Keratinocyte (primary cell): ENCODE results near the gene IST1. TPM values are rescaled to one million over a fixed set of nuclear protein-coding genes. Genes with fewer than 3 reads are reported as not detected.

Experiments
- DNase-seq: peaks from one replicate; pipeline ENCODE4 v3.0.0-alpha.2; 2011; ENCODE audit warnings: low read depth, missing footprints, low spot score
- FAIRE-seq: peaks from 2 replicates; lab custom pipeline; 2011; peaks lifted over from hg19 to GRCh38; lab: Jason Lieb, UNC
- H2AFZ ChIP-seq: 2 replicates; pipeline ENCODE4 v1.6.0; 2012; ENCODE audit warnings: low read length, control low read depth, inconsistent platforms; ENCODE audit not compliant: control insufficient read depth
- H3K27ac ChIP-seq: 2 replicates; pipeline ENCODE4 v1.5.1; 2011; ENCODE audit warnings: low read length; ENCODE audit not compliant: control insufficient read depth, insufficient read depth
- H3K27me3 ChIP-seq: 3 replicates; pipeline ENCODE4 v1.6.0; 2011; ENCODE audit warnings: low read length; ENCODE audit not compliant: control insufficient read depth, insufficient read depth; ENCODE audit errors: extremely low read depth
- H3K36me3 ChIP-seq, 2 experiments: 2 replicates in 1 of 2; 3 replicates in 1 of 2; pipeline ENCODE4 v1.5.1; 2011; ENCODE audit warnings: low read length in 2 of 2, mild to moderate bottlenecking in 1 of 2; ENCODE audit not compliant: control insufficient read depth in 2 of 2, insufficient read depth in 2 of 2; ENCODE audit errors: extremely low read depth in 1 of 2
- H3K4me1 ChIP-seq: 3 replicates; pipeline ENCODE4 v1.5.1; 2011; ENCODE audit warnings: low read length; ENCODE audit not compliant: control insufficient read depth, insufficient read depth; ENCODE audit errors: extremely low read depth
- H3K4me2 ChIP-seq: 3 replicates; pipeline ENCODE4 v1.6.0; 2011; ENCODE audit warnings: low read depth, low read length; ENCODE audit not compliant: control insufficient read depth, insufficient read depth; ENCODE audit errors: extremely low read depth
- H3K4me3 ChIP-seq, 3 experiments: fragments of 200-600 bp in 1 of 3; sonication (generic) in 1 of 3; 2 replicates in 2 of 3; 3 replicates in 1 of 3; pipeline ENCODE4 v1.5.1; 2011 to 2016; ENCODE audit warnings: low read length in 3 of 3, mild to moderate bottlenecking in 3 of 3, control low read depth in 2 of 3, inconsistent platforms in 1 of 3, low read depth in 1 of 3, mixed read lengths in 1 of 3, mixed run types in 1 of 3, moderate library complexity in 1 of 3; ENCODE audit not compliant: control insufficient read depth in 2 of 3, insufficient read depth in 2 of 3; ENCODE audit errors: extremely low read depth in 1 of 3
- H3K79me2 ChIP-seq: 2 replicates; pipeline ENCODE4 v1.6.0; 2012; ENCODE audit warnings: low read length; ENCODE audit not compliant: control insufficient read depth, insufficient read depth
- H3K9ac ChIP-seq: 3 replicates; pipeline ENCODE4 v1.6.0; 2011; ENCODE audit warnings: low read length; ENCODE audit not compliant: control insufficient read depth, insufficient read depth; ENCODE audit errors: extremely low read depth
- H3K9me1 ChIP-seq: 3 replicates; pipeline ENCODE4 v1.6.0; 2011; ENCODE audit warnings: low read length; ENCODE audit not compliant: control insufficient read depth, insufficient read depth; ENCODE audit errors: extremely low read depth
- H3K9me3 ChIP-seq: 2 replicates; pipeline ENCODE4 v1.5.1; 2012; ENCODE audit warnings: low read depth, low read length; ENCODE audit not compliant: control insufficient read depth
- H4K20me1 ChIP-seq: 3 replicates; pipeline ENCODE4 v1.6.0; 2011; ENCODE audit warnings: low read length; ENCODE audit not compliant: control insufficient read depth, insufficient read depth; ENCODE audit errors: extremely low read depth
- EZH2 ChIP-seq: IDR thresholded peaks from one replicate; pipeline ENCODE4 v1.6.1; 2012; ENCODE audit warnings: inconsistent platforms, mild to moderate bottlenecking, low read length, moderate library complexity
- dilution Hi-C: fragments of 300-500 bp; cut with MboI; formaldehyde crosslinking; loops from one replicate; pipeline ENCODE4 v1.7.0; 2020; ENCODE audit warnings: low sequenced_read_pairs; ENCODE audit not compliant: extremely low pct_ligation_motif_present
- polyA plus RNA-seq, 5 experiments: library from polyadenylated mRNA; depleted of rRNA in 3 of 5; stranded (reverse) in 3 of 5; stranded (forward) in 1 of 5; unstranded in 1 of 5; fragments of >200 nt; gene quantifications; 1 replicate in 1 of 5; 2 replicates in 3 of 5; 3 replicates in 1 of 5; pipeline versions ENCODE4 v1.2.1 to v1.2.3, GENCODE V29; 2011 to 2012; ENCODE audit warnings: missing spikeins in 2 of 5, low read depth in 1 of 5, low replicate concordance in 1 of 5
- TF ChIP-seq, protein P1 (sequence below), 3 experiments: IDR thresholded peaks in 1 of 3; conservative IDR thresholded peaks in 1 of 3; optimal IDR thresholded peaks in 1 of 3; 2 replicates in 2 of 3; 3 replicates in 1 of 3; pipeline versions ENCODE3 to v1.5.1; 2011; ENCODE audit warnings: low read length in 3 of 3, mild to moderate bottlenecking in 3 of 3, moderate library complexity in 2 of 3, control low read depth in 1 of 3, inconsistent platforms in 1 of 3; ENCODE audit not compliant: insufficient read depth in 2 of 3; ENCODE audit errors: extremely low read depth in 1 of 3

Gene IST1
- polyA plus RNA-seq, 1 donor (not counting 4 experiments of a cell fraction or from before 2014, with no cell fraction given) = 188 TPM

DNA sequence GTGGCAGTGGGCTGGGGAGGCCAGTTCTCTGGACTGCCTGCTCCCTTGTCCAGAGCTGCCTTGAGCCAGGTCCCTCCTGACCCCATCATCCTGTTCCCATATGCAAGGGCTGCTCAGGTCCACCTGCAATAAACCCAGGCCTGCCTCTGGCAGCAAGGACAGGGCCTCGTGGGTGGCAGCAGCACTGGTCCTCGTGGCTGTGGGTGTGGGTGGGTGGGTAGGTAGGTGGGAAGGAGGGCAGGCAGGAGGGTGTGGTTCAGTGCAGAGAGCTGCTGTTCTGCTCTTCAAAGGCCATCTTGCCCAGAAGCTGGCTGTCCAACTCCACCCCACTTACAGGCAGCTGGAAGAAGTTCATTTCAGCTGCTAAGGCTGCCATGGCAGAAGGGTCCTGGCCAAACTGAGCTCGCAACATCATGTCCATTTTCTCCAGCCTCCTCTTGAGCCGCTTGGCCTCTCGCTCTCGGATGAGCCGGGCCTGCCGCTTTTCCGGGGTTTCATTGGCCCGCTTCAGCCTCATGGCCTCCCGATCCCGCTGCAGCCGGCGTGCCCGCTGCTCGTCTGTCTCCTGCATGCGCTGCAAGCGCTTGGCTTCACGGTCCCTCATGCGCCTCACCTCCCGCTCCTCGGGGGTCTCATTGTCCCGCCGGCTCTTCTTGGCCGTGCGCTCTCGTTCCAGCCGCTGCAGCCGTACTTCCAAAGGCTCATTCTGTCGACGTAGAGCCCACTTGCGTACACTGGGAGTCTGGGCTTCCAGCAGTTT lies 35.4 kb upstream of the IST1 start:
- H3K36me3 ChIP-seq = peaks cover 3 to 20% of the 10 kb centered on the region in 2 experiments
- FAIRE-seq (no peak), DNase-seq (no peak)
- no peak overlapping the region for H3K4me3 ChIP-seq
- H3K4me1 ChIP-seq = no peaks in the 10 kb centered on the region
- no peak for TF ChIP-seq EZH2
- dilution Hi-C loops = no loop called here
- H4K20me1 ChIP-seq = no peaks in the 10 kb centered on the region
- H3K27ac ChIP-seq = no peak overlapping the region
- peaks cover 7% of the 10 kb centered on the region for H3K79me2 ChIP-seq
- no peaks in the 10 kb centered on the region for H3K9me3 ChIP-seq
- H3K4me2 ChIP-seq = no peak overlapping the region
- H2AFZ ChIP-seq = no peak overlapping the region
- no peak overlapping the region for H3K9ac ChIP-seq
- no peaks in the 10 kb centered on the region for H3K9me1 ChIP-seq
- H3K27me3 ChIP-seq = no peaks in the 10 kb centered on the region

DNA sequence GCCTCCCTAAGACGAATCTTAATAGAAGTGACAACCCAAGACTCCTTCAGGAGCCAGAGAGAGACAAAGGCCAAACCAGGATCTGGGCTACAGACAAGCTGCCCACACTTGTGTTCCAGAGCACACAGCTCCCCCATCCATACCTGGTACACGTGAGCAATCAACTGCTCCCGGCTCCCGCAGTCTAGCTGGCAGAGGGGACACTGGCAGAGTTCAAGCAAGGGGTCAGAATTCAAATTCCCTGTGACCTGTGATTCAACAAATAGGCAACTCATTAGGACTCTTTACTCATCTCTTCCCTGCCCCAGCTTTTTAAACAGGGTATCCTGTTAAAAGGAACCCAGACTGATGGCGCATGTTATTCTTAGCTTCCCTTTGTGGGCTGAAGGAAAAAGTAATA lies 31.3 kb upstream of the IST1 start:
- no peak overlapping the region for H3K9ac ChIP-seq
- dilution Hi-C loops = no loop called here
- FAIRE-seq = no peak

More for the DNA sequence above, 31.3 kb upstream of the IST1 start:
- TF ChIP-seq, protein P1, sequence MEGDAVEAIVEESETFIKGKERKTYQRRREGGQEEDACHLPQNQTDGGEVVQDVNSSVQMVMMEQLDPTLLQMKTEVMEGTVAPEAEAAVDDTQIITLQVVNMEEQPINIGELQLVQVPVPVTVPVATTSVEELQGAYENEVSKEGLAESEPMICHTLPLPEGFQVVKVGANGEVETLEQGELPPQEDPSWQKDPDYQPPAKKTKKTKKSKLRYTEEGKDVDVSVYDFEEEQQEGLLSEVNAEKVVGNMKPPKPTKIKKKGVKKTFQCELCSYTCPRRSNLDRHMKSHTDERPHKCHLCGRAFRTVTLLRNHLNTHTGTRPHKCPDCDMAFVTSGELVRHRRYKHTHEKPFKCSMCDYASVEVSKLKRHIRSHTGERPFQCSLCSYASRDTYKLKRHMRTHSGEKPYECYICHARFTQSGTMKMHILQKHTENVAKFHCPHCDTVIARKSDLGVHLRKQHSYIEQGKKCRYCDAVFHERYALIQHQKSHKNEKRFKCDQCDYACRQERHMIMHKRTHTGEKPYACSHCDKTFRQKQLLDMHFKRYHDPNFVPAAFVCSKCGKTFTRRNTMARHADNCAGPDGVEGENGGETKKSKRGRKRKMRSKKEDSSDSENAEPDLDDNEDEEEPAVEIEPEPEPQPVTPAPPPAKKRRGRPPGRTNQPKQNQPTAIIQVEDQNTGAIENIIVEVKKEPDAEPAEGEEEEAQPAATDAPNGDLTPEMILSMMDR (optimal IDR thresholded peaks at IDR 0.05 in 1 of 3, IDR thresholded peaks at IDR 0.05 in 1 of 3, conservative IDR thresholded peaks at IDR 0.05 in 1 of 3; ENCODE audit: extremely low read depth in 1 of 3, insufficient read depth in 2 of 3, low read length in 3 of 3) = no peak
- no peak for TF ChIP-seq EZH2
- Histone ChIP-seq H3K4me3 (no peak overlapping the region), H2AFZ (no peak overlapping the region), H3K36me3 (peaks cover 3 to 9% of the 10 kb centered on the region in 2 experiments), H3K4me1 (no peaks in the 10 kb centered on the region), H3K79me2 (no peaks in the 10 kb centered on the region), H3K9me3 (no peaks in the 10 kb centered on the region), H3K27ac (no peak overlapping the region), H3K4me2 (no peak overlapping the region), H3K27me3 (no peaks in the 10 kb centered on the region), H3K9me1 (no peaks in the 10 kb centered on the region), H4K20me1 (no peaks in the 10 kb centered on the region)
- no peak for DNase-seq
